Measurements from ENCODE around the gene SLAMF1. TPM values are rescaled to one million over a fixed set of nuclear protein-coding genes. Genes with fewer than 3 reads are reported as not detected.
"Not testable (repeated sequence)": the region's sequence is repeated elsewhere in the genome, so short reads cannot be mapped to it uniquely, and the experiment has no call there.

The SLAMF1 gene
- total and polyA plus RNA-seq, 2 donors from 2014 or later = 0.13 to 3.3 TPM

DNA sequence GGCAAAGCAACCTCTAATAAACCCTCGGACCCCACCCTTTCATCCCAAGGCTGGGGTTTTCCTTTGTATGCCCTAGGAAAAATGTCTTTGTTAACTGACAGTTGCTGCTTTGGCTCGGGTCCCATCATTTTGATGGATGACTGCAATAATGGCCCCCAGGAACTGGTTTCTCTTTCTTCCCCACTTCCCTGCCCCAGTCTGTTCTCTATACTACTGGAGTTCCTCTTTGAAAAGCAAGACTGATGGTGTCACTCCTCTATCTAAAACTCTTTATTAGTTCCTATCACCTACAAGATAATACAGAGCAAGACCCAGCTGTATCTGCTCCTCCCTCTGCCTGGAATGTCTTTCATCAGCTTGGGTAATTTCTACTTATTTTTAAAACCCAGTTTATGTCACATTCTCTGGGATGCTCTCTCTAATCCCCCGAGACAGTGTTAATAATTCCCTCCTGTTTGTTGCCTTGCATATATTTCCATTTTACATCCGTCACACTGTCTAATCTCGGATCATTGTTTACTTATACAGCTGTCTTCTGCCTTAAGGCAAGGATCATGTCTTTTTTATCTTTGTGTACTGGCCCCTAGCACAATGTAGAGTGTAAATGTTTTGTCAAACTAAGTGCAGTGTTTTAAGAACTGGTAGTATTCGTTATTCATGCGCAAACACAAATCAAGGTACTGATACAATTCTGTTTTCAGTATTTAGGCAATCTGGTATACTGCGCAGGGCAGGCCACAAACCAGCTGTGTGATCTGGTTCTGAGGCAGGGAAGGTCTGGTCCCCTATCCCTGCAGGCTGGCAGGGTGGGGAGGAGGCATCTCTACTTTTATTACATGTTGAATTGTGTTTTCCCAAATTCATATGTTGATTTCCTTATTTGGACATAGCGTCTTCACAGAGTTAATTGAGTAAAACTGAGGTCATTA, 16.1 kb downstream of the SLAMF1 start:
- no peak for FAIRE-seq
- H3K27me3 ChIP-seq (ENCODE audit: control insufficient read depth, insufficient read depth, low read length) = no peaks in the 10 kb centered on the region
- intact Hi-C loops (cut with DNase I) = no loop called here
- DNase-seq = peak in 2 of 5 donors; percentile 7 to 8
- H3K27ac ChIP-seq (ENCODE audit: low read depth in 2 of 2, low read length in 2 of 2) = no peak overlapping the region
- H3K4me3 ChIP-seq (ENCODE audit: low read length in 3 of 3) = no peak overlapping the region
- no peaks in the 10 kb centered on the region for H3K9me3 ChIP-seq (ENCODE audit: control insufficient read depth in 2 of 3, insufficient read depth in 1 of 3, low read length in 3 of 3)
- no peaks in the 10 kb centered on the region for H3K4me1 ChIP-seq (ENCODE audit: control insufficient read depth in 2 of 3, insufficient read depth in 2 of 3, low read depth in 1 of 3, low read length in 3 of 3)
- no peak overlapping the region for H3K9ac ChIP-seq (ENCODE audit: low read length in 3 of 3)
- H3K36me3 ChIP-seq (ENCODE audit: control insufficient read depth in 2 of 3, insufficient read depth in 3 of 3, low read length in 3 of 3) = no peaks in the 10 kb centered on the region
- TF ChIP-seq, protein P1, sequence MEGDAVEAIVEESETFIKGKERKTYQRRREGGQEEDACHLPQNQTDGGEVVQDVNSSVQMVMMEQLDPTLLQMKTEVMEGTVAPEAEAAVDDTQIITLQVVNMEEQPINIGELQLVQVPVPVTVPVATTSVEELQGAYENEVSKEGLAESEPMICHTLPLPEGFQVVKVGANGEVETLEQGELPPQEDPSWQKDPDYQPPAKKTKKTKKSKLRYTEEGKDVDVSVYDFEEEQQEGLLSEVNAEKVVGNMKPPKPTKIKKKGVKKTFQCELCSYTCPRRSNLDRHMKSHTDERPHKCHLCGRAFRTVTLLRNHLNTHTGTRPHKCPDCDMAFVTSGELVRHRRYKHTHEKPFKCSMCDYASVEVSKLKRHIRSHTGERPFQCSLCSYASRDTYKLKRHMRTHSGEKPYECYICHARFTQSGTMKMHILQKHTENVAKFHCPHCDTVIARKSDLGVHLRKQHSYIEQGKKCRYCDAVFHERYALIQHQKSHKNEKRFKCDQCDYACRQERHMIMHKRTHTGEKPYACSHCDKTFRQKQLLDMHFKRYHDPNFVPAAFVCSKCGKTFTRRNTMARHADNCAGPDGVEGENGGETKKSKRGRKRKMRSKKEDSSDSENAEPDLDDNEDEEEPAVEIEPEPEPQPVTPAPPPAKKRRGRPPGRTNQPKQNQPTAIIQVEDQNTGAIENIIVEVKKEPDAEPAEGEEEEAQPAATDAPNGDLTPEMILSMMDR (IDR thresholded peaks at IDR 0.05; ENCODE audit: borderline replicate concordance, extremely low read depth, insufficient read depth) = no peak

DNA sequence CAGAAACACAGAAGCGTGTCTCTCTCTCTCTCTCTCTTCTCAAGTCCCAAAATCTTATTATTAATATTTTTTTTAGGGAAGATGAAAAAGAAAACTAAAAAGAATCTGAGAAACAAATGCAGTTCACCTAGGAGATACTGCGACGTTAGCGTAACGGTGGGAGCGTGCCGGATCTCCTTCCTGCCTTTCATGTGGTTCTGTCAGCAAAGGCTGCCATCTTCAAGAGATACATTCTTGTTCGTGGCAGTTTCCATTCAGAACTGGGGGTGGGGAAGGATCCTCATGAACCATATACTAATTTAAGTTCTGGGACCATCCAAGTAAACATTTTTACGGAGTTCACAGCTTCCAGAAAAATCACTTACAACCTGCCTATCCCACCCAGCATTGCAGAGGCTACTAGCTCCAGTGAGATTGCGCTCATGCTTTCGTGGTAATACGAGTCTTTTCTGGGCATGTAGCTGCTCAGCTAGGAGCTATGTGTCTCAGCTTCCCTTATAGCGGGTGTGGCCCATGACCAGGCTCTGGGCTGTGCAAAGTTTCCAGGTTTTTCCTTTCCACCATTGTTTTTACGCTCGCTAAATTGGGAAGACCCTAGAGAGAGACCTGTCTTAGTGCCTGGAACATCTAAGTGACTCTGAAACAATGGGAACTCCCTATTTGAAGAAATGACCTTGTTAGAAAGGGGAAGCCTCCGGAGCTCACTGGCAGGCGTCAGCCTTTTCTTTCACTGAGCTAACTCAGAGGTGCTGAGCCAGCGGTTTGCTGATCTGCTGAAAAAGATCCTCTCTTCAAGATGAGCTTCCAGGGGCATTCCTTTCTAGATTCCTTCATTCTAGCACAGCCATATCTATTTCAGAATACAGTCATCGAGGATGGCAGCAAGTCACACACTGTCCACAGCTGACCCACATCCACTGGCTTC, 17.3 kb downstream of the SLAMF1 start:
- DNase-seq (peak in 3 of 5 donors; percentile 16 to 48 (median 35)), FAIRE-seq (no peak)
- Histone ChIP-seq H3K9ac (ENCODE audit: low read length in 3 of 3) (no peak overlapping the region), H3K4me3 (ENCODE audit: low read length in 3 of 3) (no peak overlapping the region), H3K27me3 (ENCODE audit: control insufficient read depth, insufficient read depth, low read length) (no peaks in the 10 kb centered on the region), H3K27ac (ENCODE audit: low read depth in 2 of 2, low read length in 2 of 2) (no peak overlapping the region), H3K4me1 (ENCODE audit: control insufficient read depth in 2 of 3, insufficient read depth in 2 of 3, low read depth in 1 of 3, low read length in 3 of 3) (no peaks in the 10 kb centered on the region), H3K9me3 (ENCODE audit: control insufficient read depth in 2 of 3, insufficient read depth in 1 of 3, low read length in 3 of 3) (no peaks in the 10 kb centered on the region), H3K36me3 (ENCODE audit: control insufficient read depth in 2 of 3, insufficient read depth in 3 of 3, low read length in 3 of 3) (no peaks in the 10 kb centered on the region)
- intact Hi-C loops (cut with DNase I) = no loop called here
- TF ChIP-seq, protein P1 (IDR thresholded peaks at IDR 0.05; ENCODE audit: borderline replicate concordance, extremely low read depth, insufficient read depth) = no peak

DNA sequence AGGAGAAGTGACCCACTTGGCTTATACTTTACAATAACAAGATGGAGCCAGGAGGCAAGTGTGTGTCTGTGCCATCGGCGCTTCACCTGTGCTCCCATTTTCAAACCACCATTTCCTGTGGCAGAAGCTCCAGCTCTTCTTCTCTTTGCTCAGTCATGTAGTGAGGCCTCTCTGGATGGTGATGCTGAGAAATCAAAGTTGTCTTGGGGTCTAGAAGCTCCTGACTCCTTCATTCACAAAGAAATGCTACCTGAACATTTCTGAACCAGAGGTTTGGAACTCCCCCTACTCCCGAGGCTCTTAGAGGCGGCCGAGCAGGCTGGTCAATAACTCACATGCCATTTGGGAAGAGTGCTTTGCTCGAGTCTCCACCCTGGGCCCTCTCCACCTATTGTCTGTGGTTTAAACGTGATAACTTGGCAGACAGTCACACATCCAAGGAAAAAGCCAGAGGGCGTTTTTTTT, 18.0 kb downstream of the SLAMF1 start:
- Histone ChIP-seq H3K27me3 (ENCODE audit: control insufficient read depth, insufficient read depth, low read length) (no peaks in the 10 kb centered on the region), H3K9ac (ENCODE audit: low read length in 3 of 3) (no peak overlapping the region), H3K36me3 (ENCODE audit: control insufficient read depth in 2 of 3, insufficient read depth in 3 of 3, low read length in 3 of 3) (no peaks in the 10 kb centered on the region), H3K9me3 (ENCODE audit: control insufficient read depth in 2 of 3, insufficient read depth in 1 of 3, low read length in 3 of 3) (no peaks in the 10 kb centered on the region), H3K4me3 (ENCODE audit: low read length in 3 of 3) (no peak overlapping the region), H3K4me1 (ENCODE audit: control insufficient read depth in 2 of 3, insufficient read depth in 2 of 3, low read depth in 1 of 3, low read length in 3 of 3) (no peaks in the 10 kb centered on the region), H3K27ac (ENCODE audit: low read depth in 2 of 2, low read length in 2 of 2) (no peak overlapping the region)
- intact Hi-C loops (cut with DNase I) = no loop called here
- no peak for DNase-seq
- TF ChIP-seq, protein P1 (IDR thresholded peaks at IDR 0.05; ENCODE audit: borderline replicate concordance, extremely low read depth, insufficient read depth) = no peak
- no peak for FAIRE-seq

DNA sequence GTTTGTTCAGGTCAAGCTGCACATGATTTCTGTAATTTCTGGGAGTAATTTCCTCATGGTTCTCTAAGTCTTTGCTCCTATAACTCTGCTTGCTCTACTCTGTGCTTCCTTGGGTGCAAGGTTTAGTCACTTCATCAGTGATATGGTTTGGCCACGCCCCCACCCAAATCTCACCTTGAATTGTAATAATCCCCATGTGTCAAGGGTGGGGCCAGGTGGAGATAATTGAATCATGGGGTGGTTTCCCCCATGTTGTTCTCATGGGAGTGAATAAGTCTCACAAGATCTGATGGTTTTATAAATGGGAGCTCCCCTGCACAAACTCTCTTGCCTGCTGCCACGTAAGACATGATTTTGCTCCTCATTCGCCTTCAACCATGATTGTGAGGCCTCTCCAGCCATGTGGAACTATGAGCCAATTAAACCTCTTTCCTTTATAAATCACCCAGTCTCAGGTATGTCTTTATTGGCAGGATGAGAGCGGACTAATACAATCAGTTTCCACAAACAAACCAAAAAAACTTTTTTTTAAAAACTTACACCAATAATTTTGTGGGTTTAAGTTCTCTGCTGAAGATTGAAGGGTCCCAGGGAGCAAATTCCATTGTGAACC, 19.1 kb downstream of the SLAMF1 start:
- H3K27ac ChIP-seq (ENCODE audit: low read depth in 2 of 2, low read length in 2 of 2); H3K4me3 ChIP-seq (ENCODE audit: low read length in 3 of 3); intact Hi-C loops (cut with DNase I); FAIRE-seq; H3K27me3 ChIP-seq (ENCODE audit: control insufficient read depth, insufficient read depth, low read length); H3K36me3 ChIP-seq (ENCODE audit: control insufficient read depth in 2 of 3, insufficient read depth in 3 of 3, low read length in 3 of 3); H3K4me1 ChIP-seq (ENCODE audit: control insufficient read depth in 2 of 3, insufficient read depth in 2 of 3, low read depth in 1 of 3, low read length in 3 of 3); H3K9ac ChIP-seq (ENCODE audit: low read length in 3 of 3); H3K9me3 ChIP-seq (ENCODE audit: control insufficient read depth in 2 of 3, insufficient read depth in 1 of 3, low read length in 3 of 3); DNase-seq: not testable (repeated sequence)
